Retinal pigment epithelial cell (primary cell): ENCODE results near the gene RAB43.

Experiments used
- DNase-seq: peaks from one replicate; pipeline ENCODE4 v3.0.0-alpha.2; 2010; ENCODE audit warnings: low read depth
- H3K4me3 ChIP-seq: 2 replicates; pipeline ENCODE4 v1.5.1; 2011; ENCODE audit warnings: mild to moderate bottlenecking, low read length, control low read depth, moderate library complexity
- CTCF ChIP-seq: conservative IDR thresholded peaks from 2 replicates; pipeline ENCODE4 v1.5.1; 2011; ENCODE audit warnings: low read depth, low read length, control low read depth, inconsistent platforms

The RAB43 gene

GRCh38 chr3:129046732-129047552 is 74.7 kb downstream of the RAB43 start:
- DNase-seq, result no peak
- no peak for TF ChIP-seq CTCF
- H3K4me3 ChIP-seq, result no peak overlapping the region

GRCh38 chr3:129046037-129046731 is 75.4 kb downstream of the RAB43 start:
- DNase-seq, result no peak
- no peak overlapping the region for H3K4me3 ChIP-seq
- TF ChIP-seq CTCF, result peak; percentile 21

- H3K4me3 ChIP-seq, result no peak overlapping the region
- DNase-seq, result no peak
- TF ChIP-seq CTCF, result no peak
Measured at GRCh38 chr3:129045675-129046036, 75.9 kb downstream of the RAB43 start.

- no peak for TF ChIP-seq CTCF
- DNase-seq, result no peak
- no peak overlapping the region for H3K4me3 ChIP-seq
Measured at GRCh38 chr3:129040579-129041300, 80.9 kb downstream of the RAB43 start.

GRCh38 chr3:129040039-129040336 is 81.6 kb downstream of the RAB43 start:
- DNase-seq, result no peak
- no peak for TF ChIP-seq CTCF
- no peak overlapping the region for H3K4me3 ChIP-seq

- DNase-seq, result no peak
- H3K4me3 ChIP-seq, result no peak overlapping the region
- TF ChIP-seq CTCF, result no peak
Measured at GRCh38 chr3:129039271-129040038, 82.1 kb downstream of the RAB43 start.
